H1 (cell line): Measurements from ENCODE around the gene OSBPL9. TPM values are rescaled to one million over a fixed set of nuclear protein-coding genes. Genes with fewer than 3 reads are reported as not detected.

ENCODE experiments used
- CTCF ChIA-PET: fragments of 300-600 bp; sonication (Branson Sonifier 250); formaldehyde crosslinking; loops from one replicate; lab custom pipeline; 2021; ENCODE audit not compliant: partially characterized antibody; lab: Charles Lee
- POLR2A ChIA-PET: fragments of 300-600 bp; sonication (Branson Sonifier 250); formaldehyde crosslinking; loops from one replicate; lab custom pipeline; 2021; ENCODE audit warnings: inconsistent platforms; ENCODE audit not compliant: partially characterized antibody; lab: Charles Lee
- DNase-seq, 2 experiments: peaks; one replicate each; pipeline versions ENCODE4 v3.0.0 to v3.0.0-alpha.2; 2010 to 2022; ENCODE audit warnings: low spot score in 2 of 2, low read depth in 1 of 2, mixed read lengths in 1 of 2
- FAIRE-seq: peaks from 2 replicates; lab custom pipeline; 2011; peaks lifted over from hg19 to GRCh38; lab: Jason Lieb, UNC
- H2AFZ ChIP-seq: 2 replicates; pipeline ENCODE4 v1.8.1; 2012; ENCODE audit warnings: low read length, inconsistent platforms
- H2AK5ac ChIP-seq: 2 replicates; pipeline ENCODE4 v1.6.1; 2013; ENCODE audit warnings: low read depth, low read length
- H2BK120ac ChIP-seq: replicated peaks from 2 replicates; pipeline ENCODE3; 2013; ENCODE audit warnings: low read depth, low read length, inconsistent platforms
- H2BK12ac ChIP-seq: 2 replicates; pipeline ENCODE4 v1.6.1; 2013; ENCODE audit warnings: low read depth, low read length
- H2BK15ac ChIP-seq: 2 replicates; pipeline ENCODE4 v1.6.1; 2013; ENCODE audit warnings: low read length
- H2BK20ac ChIP-seq: 2 replicates; pipeline ENCODE4 v1.6.1; 2013; ENCODE audit warnings: low read length
- H2BK5ac ChIP-seq: 2 replicates; pipeline ENCODE4 v1.6.1; 2013; ENCODE audit warnings: low read depth, low read length
- H3K14ac ChIP-seq: 2 replicates; pipeline ENCODE4 v1.6.1; 2013; ENCODE audit warnings: inconsistent platforms; ENCODE audit not compliant: insufficient read length
- H3K18ac ChIP-seq: 2 replicates; pipeline ENCODE4 v1.6.1; 2013; ENCODE audit warnings: low read length; ENCODE audit errors: extremely low read depth
- H3K23ac ChIP-seq: 2 replicates; pipeline ENCODE4 v1.6.1; 2013; ENCODE audit warnings: inconsistent platforms; ENCODE audit not compliant: insufficient read length
- H3K23me2 ChIP-seq: 2 replicates; pipeline ENCODE4 v1.6.1; 2013; ENCODE audit warnings: low read depth, low read length
- H3K27ac ChIP-seq: 2 replicates; pipeline ENCODE4 v1.6.1; 2011; ENCODE audit warnings: low read depth, low read length, inconsistent platforms
- H3K27me3 ChIP-seq, 4 experiments: replicated peaks in 1 of 4; 1 replicate in 1 of 4; 2 replicates in 3 of 4; pipeline versions ENCODE4 v1.6.1 to v1.8.1; 2011 to 2013; ENCODE audit warnings: low read length in 3 of 4, mild to moderate bottlenecking in 3 of 4, inconsistent platforms in 2 of 4, mixed read lengths in 2 of 4, moderate library complexity in 1 of 4; ENCODE audit not compliant: control insufficient read depth in 3 of 4, insufficient read depth in 3 of 4; ENCODE audit errors: extremely low read depth in 1 of 4
- H3K36me3 ChIP-seq, 4 experiments: 2 replicates each; pipeline versions ENCODE4 v1.6.1 to v1.8.1; 2011 to 2013; ENCODE audit warnings: mild to moderate bottlenecking in 4 of 4, low read length in 3 of 4, moderate library complexity in 2 of 4, control low read depth in 1 of 4, inconsistent platforms in 1 of 4; ENCODE audit not compliant: insufficient read depth in 4 of 4, control insufficient read depth in 2 of 4
- H3K4ac ChIP-seq: replicated peaks from 2 replicates; pipeline ENCODE3; 2013; ENCODE audit warnings: low read length, low read depth, mixed read lengths, inconsistent platforms; ENCODE audit not compliant: insufficient read length
- H3K4me1 ChIP-seq, 4 experiments: replicated peaks in 1 of 4; 1 replicate in 1 of 4; 2 replicates in 3 of 4; pipeline versions ENCODE4 v1.6.1 to v1.8.1; 2011 to 2013; ENCODE audit warnings: low read length in 3 of 4, inconsistent platforms in 2 of 4, mixed read lengths in 1 of 4; ENCODE audit not compliant: insufficient read depth in 4 of 4, control insufficient read depth in 3 of 4
- H3K4me2 ChIP-seq, 2 experiments: 2 replicates each; pipeline versions ENCODE4 v1.6.1 to v1.8.1; 2011 to 2013; ENCODE audit warnings: low read depth in 2 of 2, low read length in 2 of 2, control low read depth in 1 of 2, inconsistent platforms in 1 of 2, mild to moderate bottlenecking in 1 of 2; ENCODE audit not compliant: insufficient read depth in 1 of 2
- H3K4me3 ChIP-seq, 4 experiments: fragments of 200-600, 300-600 bp in 1 of 4; sonication (generic), shearing (Covaris generic), sonication (Bioruptor Twin) in 1 of 4; 2 replicates each; pipeline versions ENCODE4 v1.5.1 to v1.8.1; 2011 to 2016; ENCODE audit warnings: low read length in 4 of 4, low read depth in 3 of 4, control low read depth in 2 of 4, inconsistent platforms in 2 of 4, mild to moderate bottlenecking in 2 of 4, mixed read lengths in 1 of 4, moderate library complexity in 1 of 4; ENCODE audit not compliant: insufficient read depth in 2 of 4; ENCODE audit errors: extremely low read depth in 1 of 4
- H3K56ac ChIP-seq: replicated peaks from 2 replicates; pipeline ENCODE3; 2013; ENCODE audit warnings: low read depth, mild to moderate bottlenecking, mixed read lengths, low read length, inconsistent platforms; ENCODE audit not compliant: insufficient read length
- H3K79me1 ChIP-seq: 2 replicates; pipeline ENCODE4 v1.6.1; 2013; ENCODE audit warnings: low read depth, low read length, control low read depth
- H3K79me2 ChIP-seq, 2 experiments: 2 replicates each; pipeline versions ENCODE4 v1.6.1 to v1.8.1; 2012 to 2013; ENCODE audit warnings: low read length in 2 of 2, mild to moderate bottlenecking in 2 of 2, inconsistent platforms in 1 of 2; ENCODE audit not compliant: insufficient read depth in 2 of 2, control insufficient read depth in 1 of 2
- H3K9ac ChIP-seq, 4 experiments: replicated peaks in 1 of 4; 1 replicate in 1 of 4; 2 replicates in 3 of 4; pipeline versions ENCODE4 v1.6.1 to v1.8.1; 2011 to 2013; ENCODE audit warnings: low read depth in 3 of 4, low read length in 3 of 4, control low read depth in 2 of 4, mild to moderate bottlenecking in 2 of 4, moderate library complexity in 2 of 4, inconsistent platforms in 1 of 4; ENCODE audit errors: extremely low read depth in 1 of 4
- H3K9me3 ChIP-seq, 2 experiments: 2 replicates each; pipeline versions ENCODE4 v1.6.1 to v1.8.1; 2012 to 2013; ENCODE audit warnings: mild to moderate bottlenecking in 2 of 2, moderate library complexity in 2 of 2, control low read depth in 1 of 2, inconsistent platforms in 1 of 2, low read depth in 1 of 2, low read length in 1 of 2, mixed read lengths in 1 of 2; ENCODE audit not compliant: insufficient read depth in 2 of 2
- H4K20me1 ChIP-seq, 2 experiments: replicated peaks in 1 of 2; 2 replicates each; pipeline versions ENCODE3 to v1.8.1; 2011 to 2013; ENCODE audit warnings: inconsistent platforms in 2 of 2, low read length in 2 of 2, mild to moderate bottlenecking in 1 of 2; ENCODE audit not compliant: insufficient read depth in 2 of 2, control insufficient read depth in 1 of 2
- H4K5ac ChIP-seq: 2 replicates; pipeline ENCODE4 v1.6.1; 2013; ENCODE audit warnings: low read length, low read depth, mixed read lengths, inconsistent platforms; ENCODE audit not compliant: insufficient read length
- H4K8ac ChIP-seq: 2 replicates; pipeline ENCODE4 v1.8.0; 2013; ENCODE audit warnings: mild to moderate bottlenecking, moderate library complexity, low read length, inconsistent platforms; ENCODE audit not compliant: insufficient read depth; ENCODE audit errors: extremely low read depth
- H4K91ac ChIP-seq: replicated peaks from 2 replicates; pipeline ENCODE3; 2013; ENCODE audit warnings: low read length, mixed read lengths, inconsistent platforms; ENCODE audit not compliant: insufficient read length
- HDAC2 ChIP-seq, 2 experiments: fragments of 300-600 bp in 1 of 2; sonication (generic) in 1 of 2; IDR thresholded peaks; 2 replicates each; pipeline ENCODE4 v1.6.1; 2011 to 2012; ENCODE audit warnings: low read depth in 2 of 2, low read length in 2 of 2, mild to moderate bottlenecking in 2 of 2, moderate library complexity in 2 of 2, borderline replicate concordance in 1 of 2, inconsistent platforms in 1 of 2
- RXRA ChIP-seq: IDR thresholded peaks from 2 replicates; pipeline ENCODE4 v1.6.1; 2011; ENCODE audit warnings: low read depth, mild to moderate bottlenecking, low read length, moderate library complexity; ENCODE audit not compliant: insufficient read depth
- WGBS, 2 experiments: shearing (Covaris generic) in 1 of 2; methylation state at CpG; one replicate each; pipeline versions ENCODE4 v1.1.6 to v1.1.7; 2013 to 2015; ENCODE audit warnings: low lambda C conversion rate in 2 of 2, mixed read lengths in 2 of 2, inconsistent platforms in 1 of 2, low coverage in 1 of 2, missing lambda C conversion rate in 1 of 2; ENCODE audit not compliant: insufficient replicate concordance in 2 of 2, insufficient coverage in 1 of 2, insufficient read length in 1 of 2; ENCODE audit errors: extremely low coverage in 1 of 2, missing lambda C conversion rate in 1 of 2; 5-methylcytosine and 5-hydroxymethylcytosine counted together
- polyA plus RNA-seq, 7 experiments: library from polyadenylated mRNA; depleted of rRNA in 3 of 7; stranded (reverse) in 5 of 7; unstranded in 2 of 7; fragments of >200 nt in 5 of 7; fragments of 200-250 nt in 2 of 7; gene quantifications; 1 replicate in 5 of 7; 2 replicates in 1 of 7; 4 replicates in 1 of 7; pipeline versions ENCODE4 v1.2.1 to v1.2.3, GENCODE V29; 2011 to 2013; ENCODE audit warnings: missing spikeins in 2 of 7, mixed read lengths in 2 of 7
- total RNA-seq: library from RNA; stranded (reverse); fragmentation: NEBNext Ultra II Directional; extraction: Animal tissue kit (Norgen Biotek cat#: 25700); gene quantifications from 2 replicates; pipeline ENCODE4 v1.2.1, GENCODE V29; 2021
- TF ChIP-seq, protein P1 (sequence below): IDR thresholded peaks from 2 replicates; pipeline ENCODE4 v1.6.1; 2012; ENCODE audit warnings: inconsistent platforms

Gene OSBPL9
- total and polyA plus RNA-seq, 2 of the 8 experiments (the other 6 are each of a cell fraction or from before 2014, with no cell fraction given) = 58.2 to 71.6 TPM

GRCh38 chr1:51616490-51616889 lies 402 bp upstream of the OSBPL9 start:
- no peak overlapping the region for H4K8ac ChIP-seq
- H3K14ac ChIP-seq = no peak overlapping the region
- no peak overlapping the region for H3K27ac ChIP-seq
- no peak overlapping the region; a peak in 1 of 7 replicates for H3K9ac ChIP-seq
- POLR2A ChIA-PET = no interaction called here
- TF ChIP-seq RXRA (no peak), HDAC2 (IDR thresholded peaks at IDR 0.05; ENCODE audit: borderline replicate concordance in 1 of 2, low read depth in 2 of 2, low read length in 2 of 2) (0 out of 4 replicates have a peak, but pooled peaks of 1 of the 2 experiments have one; percentile 5)
- TF ChIP-seq, protein P1, sequence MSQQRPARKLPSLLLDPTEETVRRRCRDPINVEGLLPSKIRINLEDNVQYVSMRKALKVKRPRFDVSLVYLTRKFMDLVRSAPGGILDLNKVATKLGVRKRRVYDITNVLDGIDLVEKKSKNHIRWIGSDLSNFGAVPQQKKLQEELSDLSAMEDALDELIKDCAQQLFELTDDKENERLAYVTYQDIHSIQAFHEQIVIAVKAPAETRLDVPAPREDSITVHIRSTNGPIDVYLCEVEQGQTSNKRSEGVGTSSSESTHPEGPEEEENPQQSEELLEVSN = no peak
- FAIRE-seq (no peak), DNase-seq (no peak)
- no peaks in the 10 kb centered on the region for H3K27me3 ChIP-seq
- no peak overlapping the region for H3K18ac ChIP-seq
- CTCF ChIA-PET = no interaction called here
- peak overlapping the region; percentile 91 for H2BK12ac ChIP-seq
- H2BK20ac ChIP-seq = no peak overlapping the region
- peak overlapping the region; percentile 89 to 92; a peak in 3 of 4 replicates for H3K4me2 ChIP-seq
- H4K5ac ChIP-seq = no peak overlapping the region
- no peak overlapping the region; the same call in 1 of the 2 replicates for H2AK5ac ChIP-seq
- WGBS, 2 experiments = 70% methylated on average over 4 of the region's 4 CpGs; no CpG with 5 or more reads in 1 of the 2 experiments
- H2BK15ac ChIP-seq = 0 out of 2 replicates have a peak overlapping the region, but pooled peaks have one; percentile 4
- no peak overlapping the region for H3K23ac ChIP-seq
- peak overlapping the region in 3 of 4 experiments; percentile 12 to 100 (median 17); a peak in 4 of 8 replicates for H3K4me3 ChIP-seq
- no peak overlapping the region; the same call in 1 of the 2 replicates for H2BK5ac ChIP-seq
- H3K4ac ChIP-seq = no peak overlapping the region
- H3K9me3 ChIP-seq = no peaks in the 10 kb centered on the region
- no peak overlapping the region for H4K91ac ChIP-seq
- H3K23me2 ChIP-seq = peaks cover 6% of the 10 kb centered on the region
- no peaks in the 10 kb centered on the region for H3K36me3 ChIP-seq
- no peak overlapping the region for H2BK120ac ChIP-seq
- H3K79me1 ChIP-seq = no peaks in the 10 kb centered on the region
- peaks cover 0 to 3% (median 1%) of the 10 kb centered on the region in 4 experiments; a peak in 2 of 7 replicates for H3K4me1 ChIP-seq
- peak overlapping the region; percentile 22; the same call in 1 of the 2 replicates for H2AFZ ChIP-seq
- peaks cover 0 to 29% of the 10 kb centered on the region in 2 experiments; a peak in 3 of 4 replicates for H3K79me2 ChIP-seq
- no peaks in the 10 kb centered on the region for H4K20me1 ChIP-seq
- no peak overlapping the region for H3K56ac ChIP-seq
